HepG2 (cell line): ENCODE data around the gene XPO5. TPM values are rescaled to one million over a fixed set of nuclear protein-coding genes. Genes with fewer than 3 reads are reported as not detected.

Source experiments
- ARNT ChIP-seq: fragments of 450-650 bp; IDR thresholded peaks from 2 replicates; pipeline ENCODE4 v1.6.1; 2017
- ARNTL ChIP-seq: sonication (generic); formaldehyde crosslinking; IDR thresholded peaks from 2 replicates; pipeline ENCODE4 v1.4.0; 2020; ENCODE audit warnings: mild to moderate bottlenecking, missing genetic modification reagents
- DNMT1 ChIP-seq: sonication (generic); formaldehyde crosslinking; IDR thresholded peaks from 2 replicates; pipeline ENCODE4 v1.5.1; 2020; ENCODE audit warnings: mild to moderate bottlenecking, missing genetic modification reagents
- DPF2 ChIP-seq: sonication (generic); formaldehyde crosslinking; IDR thresholded peaks from 2 replicates; pipeline ENCODE4 v1.4.0; 2020; ENCODE audit warnings: mild to moderate bottlenecking, low read depth, missing genetic modification reagents, borderline replicate concordance
- HNRNPUL1 ChIP-seq: fragments of 200-400 bp; formaldehyde crosslinking; IDR thresholded peaks from 2 replicates; pipeline ENCODE4 v1.6.1; 2017; ENCODE audit warnings: low read depth, mild to moderate bottlenecking, low read length, moderate library complexity
- HOXA5 ChIP-seq: sonication (generic); formaldehyde crosslinking; IDR thresholded peaks from 2 replicates; pipeline ENCODE4 v1.4.0; 2020; ENCODE audit warnings: missing genetic modification reagents
- JUNB ChIP-seq: sonication (generic); formaldehyde crosslinking; IDR thresholded peaks from 2 replicates; pipeline ENCODE4 v1.8.0; 2022; ENCODE audit warnings: missing genetic modification reagents, mild to moderate bottlenecking, borderline replicate concordance
- KDM3A ChIP-seq: IDR thresholded peaks from 2 replicates; pipeline ENCODE4 v1.6.1; 2018; ENCODE audit warnings: low read depth, missing compliant biosample characterization
- KLF9 ChIP-seq: IDR thresholded peaks from 2 replicates; pipeline ENCODE4 v1.6.1; 2016; ENCODE audit warnings: low read depth
- NFE2L2 ChIP-seq: fragments of 150-350 bp; IDR thresholded peaks from 2 replicates; pipeline ENCODE4 v1.6.1; 2014; ENCODE audit warnings: low read length
- NR3C1 ChIP-seq: sonication (generic); formaldehyde crosslinking; IDR thresholded peaks from 2 replicates; pipeline ENCODE4 v1.4.0; 2020; ENCODE audit warnings: missing genetic modification reagents
- NRL ChIP-seq: sonication (generic); formaldehyde crosslinking; IDR thresholded peaks from 2 replicates; pipeline ENCODE4 v1.5.0; 2020; ENCODE audit warnings: missing genetic modification reagents, mild to moderate bottlenecking, moderate library complexity, borderline replicate concordance
- PITX1 ChIP-seq: sonication (generic); formaldehyde crosslinking; IDR thresholded peaks from 2 replicates; pipeline ENCODE4 v1.5.1; 2020; ENCODE audit warnings: mild to moderate bottlenecking, missing genetic modification reagents
- RORA ChIP-seq: sonication (generic); formaldehyde crosslinking; IDR thresholded peaks from 2 replicates; pipeline ENCODE4 v1.5.0; 2020; ENCODE audit warnings: mild to moderate bottlenecking, missing genetic modification reagents, moderate library complexity
- SATB2 ChIP-seq: sonication (generic); formaldehyde crosslinking; IDR thresholded peaks from 2 replicates; pipeline ENCODE4 v1.5.0; 2020; ENCODE audit warnings: missing genetic modification reagents
- SIX4 ChIP-seq: sonication (generic); formaldehyde crosslinking; IDR thresholded peaks from 2 replicates; pipeline ENCODE4 v1.4.0; 2020; ENCODE audit warnings: missing genetic modification reagents
- ZKSCAN8 ChIP-seq: IDR thresholded peaks from 2 replicates; pipeline ENCODE4 v1.6.1; 2016; ENCODE audit warnings: borderline replicate concordance, missing genetic modification reagents, missing compliant biosample characterization
- ZNF12 ChIP-seq: sonication (generic); formaldehyde crosslinking; IDR thresholded peaks from 2 replicates; pipeline ENCODE4 v1.5.0; 2020; ENCODE audit warnings: missing genetic modification reagents
- ZNF160 ChIP-seq: sonication (generic); formaldehyde crosslinking; IDR thresholded peaks from 2 replicates; pipeline ENCODE4 v1.8.0; 2022; ENCODE audit warnings: mild to moderate bottlenecking, inconsistent platforms, missing genetic modification reagents
- ZNF589 ChIP-seq: sonication (generic); formaldehyde crosslinking; conservative IDR thresholded peaks from 2 replicates; pipeline ENCODE4 v1.8.0; 2022; ENCODE audit warnings: mild to moderate bottlenecking, moderate library complexity, missing genetic modification reagents
- ZNF841 ChIP-seq: sonication (generic); formaldehyde crosslinking; IDR thresholded peaks from 2 replicates; pipeline ENCODE4 v1.8.1; 2023; ENCODE audit warnings: missing genetic modification reagents, borderline replicate concordance
- polyA plus RNA-seq, 8 experiments: library from polyadenylated mRNA; depleted of rRNA in 3 of 8; stranded (reverse) in 7 of 8; unstranded in 1 of 8; fragments of >200 nt; fragmentation: Illumina TruSeq in 4 of 8; extraction: Trizol in 4 of 8; gene quantifications; 2 replicates each; pipeline versions ENCODE4 v1.2.1 to v1.2.3, GENCODE V29; 2011 to 2016; ENCODE audit warnings: low read depth in 4 of 8, missing spikeins in 1 of 8, mixed read lengths in 1 of 8; ENCODE audit not compliant: insufficient read depth in 1 of 8
- total RNA-seq, 5 experiments: library from RNA; depleted of rRNA; stranded (reverse); fragments of >200 nt; fragmentation: Illumina TruSeq; extraction: Trizol; gene quantifications; 2 replicates each; pipeline ENCODE4 v1.2.3, GENCODE V29; 2016; ENCODE audit warnings: low read depth in 1 of 5
- TF ChIP-seq, protein P1 (sequence below): sonication (generic); formaldehyde crosslinking; IDR thresholded peaks from 2 replicates; pipeline ENCODE4 v1.8.1; 2023; ENCODE audit warnings: mild to moderate bottlenecking, missing genetic modification reagents
- TF ChIP-seq, protein P2 (sequence below): sonication (generic); formaldehyde crosslinking; IDR thresholded peaks from 2 replicates; pipeline ENCODE4 v1.4.0; 2020; ENCODE audit warnings: missing genetic modification reagents; ENCODE audit errors: not compliant biosample characterization
- TF ChIP-seq, protein P3 (sequence below): sonication (generic); formaldehyde crosslinking; IDR thresholded peaks from 2 replicates; pipeline ENCODE4 v1.5.0; 2020; ENCODE audit warnings: mild to moderate bottlenecking, missing genetic modification reagents, borderline replicate concordance

XPO5 gene
- total and polyA plus RNA-seq, 2 of the 13 experiments (the other 11 are each of a cell fraction or from before 2014, with no cell fraction given): 52.2 to 68.0 TPM

DNA sequence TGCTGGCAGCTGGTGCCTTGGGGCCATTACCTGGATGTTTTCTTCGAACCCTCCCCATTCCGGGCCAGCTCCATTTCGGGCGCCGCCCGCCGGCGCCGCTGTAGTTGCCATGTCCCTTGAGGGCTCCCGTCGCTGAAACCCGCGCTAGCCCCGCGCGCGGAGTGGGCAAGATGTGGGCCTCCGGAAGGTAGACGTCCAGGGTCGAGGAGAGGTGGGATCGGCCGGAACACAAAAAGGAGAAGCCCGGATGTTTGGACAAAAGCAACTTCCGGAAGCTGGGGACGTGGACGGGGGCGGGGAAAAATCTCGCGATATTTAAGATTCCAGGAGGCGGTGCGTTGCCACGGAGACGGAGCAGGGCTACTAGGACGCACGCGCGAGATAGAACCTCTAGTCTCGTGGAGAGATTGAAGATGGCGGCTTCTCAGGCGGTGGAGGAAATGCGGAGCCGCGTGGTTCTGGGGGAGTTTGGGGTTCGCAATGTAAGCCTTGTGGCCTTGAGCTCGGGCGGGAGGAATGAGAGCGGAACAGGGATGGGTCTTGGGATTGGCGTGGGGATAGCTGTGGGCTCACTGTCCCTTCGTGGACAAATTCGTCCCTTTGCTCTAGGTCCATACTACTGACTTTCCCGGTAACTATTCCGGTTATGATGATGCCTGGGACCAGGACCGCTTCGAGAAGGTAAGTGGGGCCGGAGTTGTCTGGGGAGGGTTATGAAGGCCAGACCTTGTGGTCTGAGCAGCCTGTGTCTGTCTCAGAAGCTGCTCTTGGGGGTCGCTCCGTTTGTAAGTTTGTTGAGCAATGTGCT, 58.9 kb downstream of the XPO5 start, which contains the start of the genes POLR1C and YIPF3 (continued):
- TF ChIP-seq, protein P1, sequence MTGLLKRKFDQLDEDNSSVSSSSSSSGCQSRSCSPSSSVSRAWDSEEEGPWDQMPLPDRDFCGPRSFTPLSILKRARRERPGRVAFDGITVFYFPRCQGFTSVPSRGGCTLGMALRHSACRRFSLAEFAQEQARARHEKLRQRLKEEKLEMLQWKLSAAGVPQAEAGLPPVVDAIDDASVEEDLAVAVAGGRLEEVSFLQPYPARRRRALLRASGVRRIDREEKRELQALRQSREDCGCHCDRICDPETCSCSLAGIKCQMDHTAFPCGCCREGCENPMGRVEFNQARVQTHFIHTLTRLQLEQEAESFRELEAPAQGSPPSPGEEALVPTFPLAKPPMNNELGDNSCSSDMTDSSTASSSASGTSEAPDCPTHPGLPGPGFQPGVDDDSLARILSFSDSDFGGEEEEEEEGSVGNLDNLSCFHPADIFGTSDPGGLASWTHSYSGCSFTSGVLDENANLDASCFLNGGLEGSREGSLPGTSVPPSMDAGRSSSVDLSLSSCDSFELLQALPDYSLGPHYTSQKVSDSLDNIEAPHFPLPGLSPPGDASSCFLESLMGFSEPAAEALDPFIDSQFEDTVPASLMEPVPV (CRISPR knock-in tag): peak; percentile 69
- peak; percentile 20; the same call in 1 of the 2 replicates for TF ChIP-seq ZKSCAN8 (CRISPR knock-in tag)
- TF ChIP-seq SATB2 (CRISPR knock-in tag): 0 out of 2 replicates have a peak, but pooled peaks have one; percentile 24
- TF ChIP-seq DNMT1 (CRISPR knock-in tag): no peak
- TF ChIP-seq, protein P2, sequence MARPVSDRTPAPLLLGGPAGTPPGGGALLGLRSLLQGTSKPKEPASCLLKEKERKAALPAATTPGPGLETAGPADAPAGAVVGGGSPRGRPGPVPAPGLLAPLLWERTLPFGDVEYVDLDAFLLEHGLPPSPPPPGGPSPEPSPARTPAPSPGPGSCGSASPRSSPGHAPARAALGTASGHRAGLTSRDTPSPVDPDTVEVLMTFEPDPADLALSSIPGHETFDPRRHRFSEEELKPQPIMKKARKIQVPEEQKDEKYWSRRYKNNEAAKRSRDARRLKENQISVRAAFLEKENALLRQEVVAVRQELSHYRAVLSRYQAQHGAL (CRISPR knock-in tag): no peak
- no peak; the same call in 1 of the 2 replicates for TF ChIP-seq KLF9 (CRISPR knock-in tag)
- peak; percentile 70; the same call in 1 of the 2 replicates for TF ChIP-seq ARNTL (CRISPR knock-in tag)
- TF ChIP-seq SIX4 (CRISPR knock-in tag): no peak
- TF ChIP-seq KDM3A: peak; percentile 91
- no peak; the same call in 1 of the 2 replicates for TF ChIP-seq ZNF589 (CRISPR knock-in tag)
- no peak for TF ChIP-seq JUNB (CRISPR knock-in tag)
- peak; percentile 51; the same call in 1 of the 2 replicates for TF ChIP-seq DPF2 (CRISPR knock-in tag)
- TF ChIP-seq ZNF12 (CRISPR knock-in tag): no peak
- TF ChIP-seq NR3C1: 0 out of 2 replicates have a peak, but pooled peaks have one; percentile 17
- TF ChIP-seq RORA: no peak
- TF ChIP-seq NFE2L2: no peak
- no peak; the same call in 1 of the 2 replicates for TF ChIP-seq ZNF841
- no peak for TF ChIP-seq ARNT
- TF ChIP-seq, protein P3, sequence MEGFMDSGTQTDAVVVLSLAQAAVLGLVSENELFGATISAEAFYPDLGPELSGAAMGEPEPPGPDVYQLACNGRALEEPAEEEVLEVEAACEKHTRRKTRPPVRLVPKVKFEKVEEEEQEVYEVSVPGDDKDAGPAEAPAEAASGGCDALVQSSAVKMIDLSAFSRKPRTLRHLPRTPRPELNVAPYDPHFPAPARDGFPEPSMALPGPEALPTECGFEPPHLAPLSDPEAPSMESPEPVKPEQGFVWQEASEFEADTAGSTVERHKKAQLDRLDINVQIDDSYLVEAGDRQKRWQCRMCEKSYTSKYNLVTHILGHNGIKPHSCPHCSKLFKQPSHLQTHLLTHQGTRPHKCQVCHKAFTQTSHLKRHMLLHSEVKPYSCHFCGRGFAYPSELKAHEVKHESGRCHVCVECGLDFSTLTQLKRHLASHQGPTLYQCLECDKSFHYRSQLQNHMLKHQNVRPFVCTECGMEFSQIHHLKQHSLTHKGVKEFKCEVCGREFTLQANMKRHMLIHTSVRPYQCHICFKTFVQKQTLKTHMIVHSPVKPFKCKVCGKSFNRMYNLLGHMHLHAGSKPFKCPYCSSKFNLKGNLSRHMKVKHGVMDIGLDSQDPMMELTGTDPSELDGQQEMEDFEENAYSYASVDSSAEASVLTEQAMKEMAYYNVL (CRISPR knock-in tag): peak; percentile 56; the same call in 1 of the 2 replicates
- TF ChIP-seq ZNF160: peak; percentile 53
- peak; percentile 70 for TF ChIP-seq HOXA5 (CRISPR knock-in tag)
- TF ChIP-seq PITX1 (CRISPR knock-in tag): peak; percentile 44; the same call in 1 of the 2 replicates
- TF ChIP-seq HNRNPUL1: no peak
- TF ChIP-seq NRL (CRISPR knock-in tag): peak; percentile 92
